Cardiac muscle cell (in vitro differentiated cells and primary cell): ENCODE data around the gene EFCAB6. TPM values are rescaled to one million over a fixed set of nuclear protein-coding genes. Genes with fewer than 3 reads are reported as not detected.

Experiments
- DNase-seq, 2 donors: peaks; one replicate each; pipeline versions ENCODE4 v3.0.0 to v3.0.0-alpha.2; 2010 to 2017; ENCODE audit warnings: low read depth in 1 of 2, low spot score in 1 of 2
- H3K27ac ChIP-seq: fragments of 200-600 bp; sonication (generic); 2 replicates; pipeline ENCODE4 v1.5.1; 2016
- H3K27me3 ChIP-seq: fragments of 200-600 bp; sonication (generic); 2 replicates; pipeline ENCODE4 v1.6.0; 2016; ENCODE audit warnings: control low read depth
- H3K36me3 ChIP-seq: fragments of 200-600 bp; sonication (generic); 2 replicates; pipeline ENCODE4 v1.5.1; 2016; ENCODE audit warnings: control low read depth
- H3K4me1 ChIP-seq: fragments of 200-600 bp; sonication (generic); 2 replicates; pipeline ENCODE4 v1.8.1; 2017; ENCODE audit warnings: low read depth, mild to moderate bottlenecking, mixed run types
- H3K4me3 ChIP-seq: fragments of 200-600 bp; sonication (generic); 2 replicates; pipeline ENCODE4 v1.5.1; 2016; ENCODE audit warnings: mild to moderate bottlenecking
- H3K9me3 ChIP-seq: fragments of 200-600 bp; sonication (generic); 2 replicates; pipeline ENCODE4 v1.5.1; 2017; ENCODE audit warnings: low read depth, mild to moderate bottlenecking, control low read depth
- polyA plus RNA-seq: library from polyadenylated mRNA; unstranded; fragments of >200 nt; fragmentation: Nextera tagmentation; extraction: Ambion mirVana; gene quantifications from 2 replicates; pipeline ENCODE4 v1.2.1, GENCODE V29; 2016
- total RNA-seq: library from RNA; depleted of rRNA; stranded (reverse); fragments of >200 nt; gene quantifications from 2 replicates; pipeline ENCODE4 v1.2.3, GENCODE V29; 2016
- TF ChIP-seq, protein P1 (sequence below): IDR thresholded peaks from 2 replicates; pipeline ENCODE4 v1.5.1; 2012; ENCODE audit warnings: low read depth, mild to moderate bottlenecking, low read length

EFCAB6 gene
- total and polyA plus RNA-seq, 2 experiments from 2014 or later: 1.5 to 3.8 TPM

DNA sequence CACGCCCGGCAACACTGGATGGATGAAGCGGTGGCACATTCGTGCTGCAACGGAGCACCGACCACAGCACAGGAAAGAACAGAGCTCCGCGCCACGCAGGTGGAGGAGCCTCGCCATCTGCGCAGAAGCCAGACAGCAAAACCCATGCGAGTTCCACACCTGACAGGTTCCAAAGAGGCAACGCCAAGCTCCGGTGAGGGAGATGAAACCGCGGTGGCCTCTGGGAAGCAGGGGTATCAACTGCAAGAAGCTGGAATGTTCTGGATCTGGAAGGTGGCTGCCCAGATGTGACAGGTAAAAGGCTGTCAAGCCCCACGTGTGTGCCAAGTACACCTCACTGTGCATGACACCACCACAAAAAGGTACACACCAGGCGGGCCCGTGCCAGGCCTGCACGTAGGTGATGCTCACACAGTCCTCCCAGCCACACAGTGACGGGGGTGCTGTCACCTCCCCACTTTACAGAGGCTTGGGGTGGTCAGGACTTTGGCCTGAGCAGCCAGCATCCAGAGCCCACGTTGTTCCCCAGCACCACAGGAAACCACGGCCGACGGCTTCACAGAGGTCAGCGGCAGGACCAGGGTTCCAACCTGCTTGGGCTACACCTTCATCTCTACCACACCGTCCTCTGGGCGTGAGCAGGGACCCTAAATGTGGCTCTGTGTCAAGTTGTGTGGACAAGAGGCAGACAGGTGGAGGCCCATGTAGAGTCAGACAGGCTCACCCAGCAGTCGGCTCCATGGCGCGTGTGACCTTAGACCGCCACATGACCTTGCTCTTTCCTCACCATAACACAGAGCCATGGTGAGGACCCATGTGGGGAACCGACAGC, 19.7 kb upstream of the EFCAB6 start:
- peaks cover 12% of the 10 kb centered on the region for H3K4me1 ChIP-seq
- no peaks in the 10 kb centered on the region for H3K36me3 ChIP-seq
- no peaks in the 10 kb centered on the region for H3K27me3 ChIP-seq
- no peak overlapping the region for H3K4me3 ChIP-seq
- DNase-seq: no peak
- TF ChIP-seq, protein P1, sequence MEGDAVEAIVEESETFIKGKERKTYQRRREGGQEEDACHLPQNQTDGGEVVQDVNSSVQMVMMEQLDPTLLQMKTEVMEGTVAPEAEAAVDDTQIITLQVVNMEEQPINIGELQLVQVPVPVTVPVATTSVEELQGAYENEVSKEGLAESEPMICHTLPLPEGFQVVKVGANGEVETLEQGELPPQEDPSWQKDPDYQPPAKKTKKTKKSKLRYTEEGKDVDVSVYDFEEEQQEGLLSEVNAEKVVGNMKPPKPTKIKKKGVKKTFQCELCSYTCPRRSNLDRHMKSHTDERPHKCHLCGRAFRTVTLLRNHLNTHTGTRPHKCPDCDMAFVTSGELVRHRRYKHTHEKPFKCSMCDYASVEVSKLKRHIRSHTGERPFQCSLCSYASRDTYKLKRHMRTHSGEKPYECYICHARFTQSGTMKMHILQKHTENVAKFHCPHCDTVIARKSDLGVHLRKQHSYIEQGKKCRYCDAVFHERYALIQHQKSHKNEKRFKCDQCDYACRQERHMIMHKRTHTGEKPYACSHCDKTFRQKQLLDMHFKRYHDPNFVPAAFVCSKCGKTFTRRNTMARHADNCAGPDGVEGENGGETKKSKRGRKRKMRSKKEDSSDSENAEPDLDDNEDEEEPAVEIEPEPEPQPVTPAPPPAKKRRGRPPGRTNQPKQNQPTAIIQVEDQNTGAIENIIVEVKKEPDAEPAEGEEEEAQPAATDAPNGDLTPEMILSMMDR: no peak
- no peaks in the 10 kb centered on the region for H3K9me3 ChIP-seq
- H3K27ac ChIP-seq: no peak overlapping the region

DNA sequence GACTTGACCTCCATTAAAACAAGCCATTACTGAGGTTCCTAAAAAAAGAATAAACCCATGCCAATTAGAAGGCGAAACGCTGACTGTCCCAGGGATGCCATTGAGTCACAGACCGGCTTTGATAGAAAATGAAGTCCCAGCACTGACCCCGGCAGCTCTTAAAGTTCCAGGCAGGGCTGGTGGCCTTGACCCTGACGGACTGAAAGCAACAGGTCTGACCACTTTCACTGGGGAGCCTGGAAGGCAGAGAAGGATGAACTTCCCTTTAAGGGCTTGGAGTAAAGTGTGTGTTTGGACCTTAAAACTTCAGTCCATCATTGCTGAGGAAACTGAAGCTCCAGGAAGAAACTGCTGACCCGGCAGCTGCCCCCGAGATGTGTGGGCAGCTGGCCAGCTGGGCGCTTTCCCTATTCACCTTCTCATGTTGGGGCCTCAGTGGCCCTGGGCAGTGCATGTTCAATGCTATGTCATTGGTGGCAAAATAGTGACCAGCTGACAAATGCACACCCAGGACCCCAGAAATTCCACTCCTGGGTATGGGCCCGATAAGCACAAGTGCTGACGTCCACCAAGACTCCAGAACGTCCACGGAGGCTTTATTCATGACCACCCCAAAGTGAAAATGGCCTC, 18.9 kb upstream of the EFCAB6 start:
- no peak overlapping the region for H3K27ac ChIP-seq
- peaks cover 12% of the 10 kb centered on the region for H3K4me1 ChIP-seq
- TF ChIP-seq, protein P1: no peak
- no peaks in the 10 kb centered on the region for H3K9me3 ChIP-seq
- no peaks in the 10 kb centered on the region for H3K27me3 ChIP-seq
- no peak overlapping the region for H3K4me3 ChIP-seq
- no peak for DNase-seq
- no peaks in the 10 kb centered on the region for H3K36me3 ChIP-seq

DNA sequence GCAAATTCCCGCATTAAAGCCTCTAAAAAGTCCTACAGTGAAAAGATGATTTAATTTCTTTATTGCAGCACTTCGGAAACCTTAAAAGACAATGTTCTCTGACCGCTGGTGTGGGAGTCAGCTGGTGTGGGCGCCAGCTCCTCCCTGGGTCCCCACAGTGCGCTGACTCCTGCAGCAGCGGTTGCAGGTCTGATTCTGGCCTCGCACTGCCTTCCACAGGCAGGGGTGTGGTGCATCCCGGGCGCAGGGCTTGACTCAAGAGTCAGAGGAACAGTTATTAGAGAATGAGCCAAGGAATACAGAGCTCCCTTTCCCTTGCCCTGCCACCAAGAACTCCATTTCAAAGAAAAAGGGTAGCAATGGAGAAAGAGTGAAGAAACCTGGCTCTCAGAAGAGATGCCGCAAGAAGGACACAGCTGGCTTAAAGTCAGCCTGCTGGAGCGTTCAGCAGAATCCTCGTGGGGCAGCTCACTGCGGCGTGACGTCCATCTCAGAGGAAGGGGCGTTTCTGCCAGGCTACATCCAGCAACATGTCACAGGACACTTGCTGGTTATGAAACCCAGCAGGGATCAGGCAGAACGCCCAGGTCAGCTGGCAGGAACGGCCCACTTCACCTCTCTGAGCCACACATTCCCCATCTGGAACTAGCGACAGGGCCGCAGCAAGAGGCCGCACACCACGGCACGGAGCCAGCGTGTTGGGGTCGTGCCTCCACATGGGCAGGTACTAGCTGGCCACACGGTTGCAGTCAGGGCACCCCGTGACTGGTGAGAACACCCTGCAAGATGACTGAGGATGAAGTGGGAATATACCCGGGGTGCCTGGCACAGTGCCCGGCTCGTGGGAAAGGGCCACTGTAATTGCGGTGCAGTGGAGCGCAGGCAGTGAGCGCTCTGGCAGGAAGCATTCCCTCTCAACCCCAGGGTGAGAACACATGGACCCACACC, 18.1 kb upstream of the EFCAB6 start:
- DNase-seq: peak in 1 of 2 donors; percentile 65
- Histone ChIP-seq H3K9me3 (no peaks in the 10 kb centered on the region), H3K27ac (no peak overlapping the region), H3K27me3 (no peaks in the 10 kb centered on the region), H3K4me3 (no peak overlapping the region), H3K36me3 (no peaks in the 10 kb centered on the region), H3K4me1 (peaks cover 12% of the 10 kb centered on the region)
- TF ChIP-seq, protein P1: no peak

DNA sequence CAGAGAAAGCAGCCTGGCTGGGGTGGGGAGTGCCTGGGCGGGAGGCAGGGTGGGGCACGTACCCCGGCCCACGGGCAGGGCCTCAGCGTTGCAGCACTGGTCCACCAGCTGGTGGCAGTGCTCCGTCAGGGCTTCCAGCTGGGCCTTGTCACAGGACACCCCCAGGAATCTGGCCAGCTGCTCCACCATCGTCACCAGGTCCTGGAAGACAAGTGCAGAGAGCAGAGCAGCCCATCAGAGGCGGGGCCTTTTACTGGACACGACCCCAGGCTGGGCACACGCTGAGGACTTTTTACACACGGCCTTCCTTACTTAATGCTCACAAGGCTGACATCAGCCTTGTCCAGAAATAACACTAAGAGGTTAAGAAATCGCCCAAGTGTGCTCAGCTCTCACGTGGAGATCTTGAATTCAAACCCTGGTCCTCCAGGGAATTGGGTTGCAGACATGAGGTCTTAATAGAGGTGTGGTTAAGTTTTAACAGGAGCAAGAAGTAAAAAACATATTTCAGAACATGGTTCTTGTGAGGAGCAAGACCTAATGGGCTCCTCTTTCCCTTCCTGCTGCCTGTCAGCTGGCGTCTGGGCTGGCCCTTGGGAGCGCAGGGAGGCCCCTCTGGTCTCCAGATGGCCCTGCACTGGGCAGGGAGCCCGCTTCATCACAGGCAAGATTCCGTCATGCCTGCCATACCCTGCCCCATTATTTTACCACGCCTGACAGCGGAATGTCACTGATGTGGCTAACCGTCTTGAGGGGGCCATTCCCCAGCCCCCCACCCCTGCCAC, 17.1 kb upstream of the EFCAB6 start:
- Histone ChIP-seq H3K27me3 (no peaks in the 10 kb centered on the region), H3K4me3 (no peak overlapping the region), H3K36me3 (no peaks in the 10 kb centered on the region), H3K9me3 (no peaks in the 10 kb centered on the region), H3K4me1 (peaks cover 12% of the 10 kb centered on the region), H3K27ac (no peak overlapping the region)
- TF ChIP-seq, protein P1: peak; percentile 16
- DNase-seq: peak; percentile 46 to 75

DNA sequence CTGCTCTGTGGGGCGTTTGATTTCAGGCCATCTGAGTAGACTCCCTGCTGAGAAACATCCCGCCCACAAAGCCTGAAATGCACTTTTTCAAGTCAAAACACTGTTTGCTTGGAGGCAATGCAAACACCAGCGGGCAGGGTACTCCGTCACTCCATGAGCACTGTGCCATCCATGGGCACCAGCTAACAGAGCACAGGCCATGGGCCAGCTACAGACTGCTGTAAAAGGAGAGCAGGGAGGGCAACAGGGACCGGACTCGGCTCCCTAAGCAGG, 16.6 kb upstream of the EFCAB6 start:
- Histone ChIP-seq H3K4me3 (no peak overlapping the region), H3K9me3 (no peaks in the 10 kb centered on the region), H3K27me3 (no peaks in the 10 kb centered on the region), H3K27ac (no peak overlapping the region), H3K36me3 (no peaks in the 10 kb centered on the region), H3K4me1 (peaks cover 12% of the 10 kb centered on the region)
- no peak for DNase-seq
- TF ChIP-seq, protein P1: no peak
